Smooth muscle cell (in vitro differentiated cells): ENCODE results near the gene FGFR3. TPM values are rescaled to one million over a fixed set of nuclear protein-coding genes. Genes with fewer than 3 reads are reported as not detected.

Experiments
- DNase-seq: peaks from one replicate; lab custom pipeline; 2025; ENCODE audit not compliant: unreplicated experiment; lab: John Stamatoyannopoulos, UW
- H2AFZ ChIP-seq: fragments of 200-600 bp; sonication (generic); 2 replicates; pipeline ENCODE4 v1.6.0; 2016; ENCODE audit warnings: antibody characterized with exemption, low read depth, mild to moderate bottlenecking
- H3F3A ChIP-seq: fragments of 200-600 bp; sonication (generic); 2 replicates; pipeline ENCODE4 v1.6.0; 2017; ENCODE audit warnings: antibody characterized with exemption, low read depth
- H3K27ac ChIP-seq: fragments of 200-600 bp; sonication (generic); 2 replicates; pipeline ENCODE4 v1.5.1; 2016; ENCODE audit warnings: low read depth, mild to moderate bottlenecking
- H3K27me3 ChIP-seq: fragments of 200-600 bp; sonication (generic); 2 replicates; pipeline ENCODE4 v1.6.1; 2016; ENCODE audit warnings: low read depth, mild to moderate bottlenecking
- H3K36me3 ChIP-seq: fragments of 200-600 bp; sonication (generic); 2 replicates; pipeline ENCODE4 v1.5.1; 2016; ENCODE audit warnings: low read depth
- H3K4me1 ChIP-seq: fragments of 200-600 bp; sonication (generic); 2 replicates; pipeline ENCODE4 v1.5.1; 2016; ENCODE audit warnings: low read depth
- H3K4me2 ChIP-seq: fragments of 200-600 bp; sonication (generic); 2 replicates; pipeline ENCODE4 v1.6.0; 2016; ENCODE audit warnings: mild to moderate bottlenecking
- H3K4me3 ChIP-seq: fragments of 200-600 bp; sonication (generic); 2 replicates; pipeline ENCODE4 v1.5.1; 2016; ENCODE audit warnings: mild to moderate bottlenecking
- H3K79me2 ChIP-seq: fragments of 200-600 bp; sonication (generic); 2 replicates; pipeline ENCODE4 v1.6.0; 2016; ENCODE audit warnings: low read depth, mild to moderate bottlenecking
- H3K9ac ChIP-seq: fragments of 200-600 bp; sonication (generic); 2 replicates; pipeline ENCODE4 v1.6.0; 2016; ENCODE audit warnings: low read depth
- H3K9me3 ChIP-seq: fragments of 200-600 bp; sonication (generic); replicated peaks from 2 replicates; pipeline ENCODE4 v1.5.1; 2016; ENCODE audit warnings: low read depth
- H4K20me1 ChIP-seq: fragments of 200-600 bp; sonication (generic); 2 replicates; pipeline ENCODE4 v1.6.0; 2016; ENCODE audit warnings: low read depth
- WGBS: methylation state at CpG from one replicate; pipeline ENCODE4 v1.1.7; 2016; ENCODE audit warnings: low lambda C conversion rate; 5-methylcytosine and 5-hydroxymethylcytosine counted together
- polyA plus RNA-seq: library from polyadenylated mRNA; unstranded; fragments of >200 nt; fragmentation: Nextera tagmentation; extraction: Ambion mirVana; gene quantifications from 2 replicates; pipeline ENCODE4 v1.2.1, GENCODE V29; 2016
- total RNA-seq: library from RNA; depleted of rRNA; stranded (reverse); fragments of >200 nt; gene quantifications from 2 replicates; pipeline ENCODE4 v1.2.3, GENCODE V29; 2014
- TF ChIP-seq, protein P1 (sequence below): fragments of 200-600 bp; sonication (generic); IDR thresholded peaks from 2 replicates; pipeline ENCODE4 v1.5.1; 2017; ENCODE audit warnings: borderline replicate concordance, mild to moderate bottlenecking, antibody characterized with exemption; ENCODE audit not compliant: insufficient read depth, poor library complexity, severe bottlenecking

Gene FGFR3
- total and polyA plus RNA-seq, 2 experiments from 2014 or later = 6.6 to 13.6 TPM

DNA sequence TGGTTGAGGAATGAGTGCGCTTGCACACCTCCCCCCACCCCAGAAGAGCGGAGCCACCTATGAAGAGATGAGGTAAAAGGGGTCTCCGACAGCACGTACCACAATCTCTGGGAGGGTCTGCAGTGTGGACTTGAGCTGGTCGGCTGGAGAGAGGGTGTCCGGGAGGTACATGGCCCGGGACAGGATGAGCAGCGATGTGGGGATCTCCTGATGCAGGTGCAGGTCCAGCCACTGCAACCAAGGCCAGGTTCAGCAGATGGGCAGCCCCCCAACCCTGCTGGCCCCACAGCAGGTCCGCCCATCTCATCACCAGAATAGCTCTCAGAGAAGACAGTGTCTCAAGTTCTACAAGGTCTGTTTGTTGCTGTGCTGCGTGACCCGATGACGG, 30.4 kb downstream of the FGFR3 start:
- no peak overlapping the region for H3K4me2 ChIP-seq
- H3K4me1 ChIP-seq = no peaks in the 10 kb centered on the region
- no peak overlapping the region for H3K4me3 ChIP-seq
- H3K27me3 ChIP-seq = no peaks in the 10 kb centered on the region
- no peaks in the 10 kb centered on the region for H4K20me1 ChIP-seq
- H3F3A ChIP-seq = no peaks in the 10 kb centered on the region
- H3K36me3 ChIP-seq = peaks cover 4% of the 10 kb centered on the region
- no peak for DNase-seq
- H3K27ac ChIP-seq = no peak overlapping the region
- WGBS = over 99% methylated on average over 10 of the region's 12 CpGs
- H2AFZ ChIP-seq = no peak overlapping the region
- TF ChIP-seq, protein P1, sequence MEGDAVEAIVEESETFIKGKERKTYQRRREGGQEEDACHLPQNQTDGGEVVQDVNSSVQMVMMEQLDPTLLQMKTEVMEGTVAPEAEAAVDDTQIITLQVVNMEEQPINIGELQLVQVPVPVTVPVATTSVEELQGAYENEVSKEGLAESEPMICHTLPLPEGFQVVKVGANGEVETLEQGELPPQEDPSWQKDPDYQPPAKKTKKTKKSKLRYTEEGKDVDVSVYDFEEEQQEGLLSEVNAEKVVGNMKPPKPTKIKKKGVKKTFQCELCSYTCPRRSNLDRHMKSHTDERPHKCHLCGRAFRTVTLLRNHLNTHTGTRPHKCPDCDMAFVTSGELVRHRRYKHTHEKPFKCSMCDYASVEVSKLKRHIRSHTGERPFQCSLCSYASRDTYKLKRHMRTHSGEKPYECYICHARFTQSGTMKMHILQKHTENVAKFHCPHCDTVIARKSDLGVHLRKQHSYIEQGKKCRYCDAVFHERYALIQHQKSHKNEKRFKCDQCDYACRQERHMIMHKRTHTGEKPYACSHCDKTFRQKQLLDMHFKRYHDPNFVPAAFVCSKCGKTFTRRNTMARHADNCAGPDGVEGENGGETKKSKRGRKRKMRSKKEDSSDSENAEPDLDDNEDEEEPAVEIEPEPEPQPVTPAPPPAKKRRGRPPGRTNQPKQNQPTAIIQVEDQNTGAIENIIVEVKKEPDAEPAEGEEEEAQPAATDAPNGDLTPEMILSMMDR = no peak
- no peak overlapping the region for H3K9ac ChIP-seq
- no peaks in the 10 kb centered on the region for H3K9me3 ChIP-seq
- H3K79me2 ChIP-seq = no peaks in the 10 kb centered on the region

GRCh38 chr4:1824746-1825145, 31.7 kb downstream of the FGFR3 start:
- TF ChIP-seq, protein P1 = no peak
- H3K4me1 ChIP-seq = no peaks in the 10 kb centered on the region
- no peak overlapping the region for H3K4me2 ChIP-seq
- H3F3A ChIP-seq = no peaks in the 10 kb centered on the region
- H3K4me3 ChIP-seq = no peak overlapping the region
- no peak overlapping the region for H3K27ac ChIP-seq
- DNase-seq = no peak
- H3K79me2 ChIP-seq = no peaks in the 10 kb centered on the region
- H3K9me3 ChIP-seq = no peaks in the 10 kb centered on the region
- WGBS = 96% methylated on average over 11 of the region's 11 CpGs
- no peak overlapping the region for H3K9ac ChIP-seq
- H3K27me3 ChIP-seq = no peaks in the 10 kb centered on the region
- peaks cover 4% of the 10 kb centered on the region for H4K20me1 ChIP-seq
- no peak overlapping the region for H2AFZ ChIP-seq
- peaks cover 4% of the 10 kb centered on the region for H3K36me3 ChIP-seq

DNA sequence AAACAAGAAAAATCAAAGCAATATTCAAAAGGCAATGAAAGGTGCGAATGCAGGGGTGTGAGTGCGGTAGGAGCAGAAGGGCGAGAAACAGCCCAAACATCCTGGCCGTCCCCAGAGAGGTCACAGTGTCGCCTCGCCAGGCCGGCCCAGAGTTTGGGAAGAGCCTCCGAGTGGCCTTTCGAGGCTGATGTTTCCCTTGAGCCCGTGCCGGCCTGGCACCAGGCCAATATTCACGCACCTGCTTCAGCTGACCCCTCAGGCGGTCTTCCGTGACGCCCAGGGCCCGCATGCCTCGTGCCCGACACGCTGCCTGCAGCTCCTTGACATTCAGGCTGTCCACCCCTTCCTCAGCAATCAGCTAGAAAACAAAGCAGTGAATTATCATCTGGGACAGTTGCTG, 32.2 kb downstream of the FGFR3 start:
- DNase-seq = no peak
- TF ChIP-seq, protein P1 = no peak
- Histone ChIP-seq H3K4me2 (no peak overlapping the region), H3K9me3 (no peaks in the 10 kb centered on the region), H3F3A (no peaks in the 10 kb centered on the region), H2AFZ (no peak overlapping the region), H3K79me2 (no peaks in the 10 kb centered on the region), H3K27ac (no peak overlapping the region), H3K4me3 (no peak overlapping the region), H3K9ac (no peak overlapping the region), H3K4me1 (no peaks in the 10 kb centered on the region), H3K36me3 (peaks cover 3% of the 10 kb centered on the region), H4K20me1 (peaks cover 4% of the 10 kb centered on the region), H3K27me3 (no peaks in the 10 kb centered on the region)
- WGBS = 98% methylated on average over 19 of the region's 19 CpGs

- Histone ChIP-seq H4K20me1 (peaks cover 4% of the 10 kb centered on the region), H3K27ac (no peak overlapping the region), H3K9me3 (no peaks in the 10 kb centered on the region), H3F3A (no peaks in the 10 kb centered on the region), H3K4me3 (no peak overlapping the region), H3K36me3 (peaks cover 3% of the 10 kb centered on the region), H3K79me2 (no peaks in the 10 kb centered on the region), H2AFZ (no peak overlapping the region), H3K4me2 (no peak overlapping the region), H3K4me1 (no peaks in the 10 kb centered on the region), H3K27me3 (no peaks in the 10 kb centered on the region), H3K9ac (no peak overlapping the region)
- TF ChIP-seq, protein P1 = no peak
- no peak for DNase-seq
- WGBS = 97% methylated on average over 30 of the region's 30 CpGs
Measured at GRCh38 chr4:1826531-1827350, 33.6 kb downstream of the FGFR3 start.
